CD4-positive, CD25-positive, alpha-beta regulatory T cell (primary cell): ENCODE results near the gene CRELD2. TPM values are rescaled to one million over a fixed set of nuclear protein-coding genes. Genes with fewer than 3 reads are reported as not detected.

ENCODE experiments used
- ATAC-seq, 2 donors: fragments of 150-1000 bp; cut with Tn5 transposase; one replicate each; pipeline ENCODE4 v1.10.0; 2021; ENCODE audit warnings: low read depth in 2 of 2, moderate number of reproducible peaks in 2 of 2, moderate library complexity in 1 of 2
- DNase-seq, 3 donors: peaks; one replicate each; pipeline versions ENCODE4 v3.0.0 to v3.0.0-alpha.2; 2012 to 2022; ENCODE audit warnings: mixed read lengths in 1 of 3
- H3K27ac ChIP-seq: one replicate; pipeline ENCODE4 v1.7.0; 2013; ENCODE audit warnings: mild to moderate bottlenecking, low read length; ENCODE audit not compliant: insufficient read depth, poor library complexity, severe bottlenecking
- H3K27me3 ChIP-seq: one replicate; pipeline ENCODE4 v1.7.0; 2013; ENCODE audit warnings: low read length; ENCODE audit not compliant: control insufficient read depth, insufficient read depth
- H3K36me3 ChIP-seq: one replicate; pipeline ENCODE4 v1.7.0; 2013; ENCODE audit warnings: mild to moderate bottlenecking, low read length, moderate library complexity; ENCODE audit not compliant: control insufficient read depth, insufficient read depth
- H3K4me1 ChIP-seq: 2 replicates; pipeline ENCODE4 v1.7.0; 2013; ENCODE audit warnings: mild to moderate bottlenecking, low read length; ENCODE audit not compliant: insufficient read depth, control insufficient read depth, poor library complexity, severe bottlenecking
- H3K4me3 ChIP-seq: one replicate; pipeline ENCODE4 v1.7.0; 2013; ENCODE audit warnings: low read depth, mild to moderate bottlenecking, low read length, moderate library complexity
- H3K9me3 ChIP-seq, 2 experiments: 1 replicate in 1 of 2; 2 replicates in 1 of 2; pipeline ENCODE4 v1.7.0; 2013; ENCODE audit warnings: low read length in 2 of 2, mild to moderate bottlenecking in 1 of 2, moderate library complexity in 1 of 2; ENCODE audit not compliant: control insufficient read depth in 2 of 2
- H3K27ac Mint-ChIP-seq, 3 donors: one replicate each; pipeline ENCODE4 v1.8.0; 2020 to 2022; ENCODE audit warnings: mild to moderate bottlenecking in 3 of 3, mixed read lengths in 3 of 3, moderate library complexity in 2 of 3
- H3K27me3 Mint-ChIP-seq: one replicate; pipeline ENCODE4 v1.8.0; 2022; ENCODE audit warnings: mild to moderate bottlenecking, mixed read lengths
- H3K36me3 Mint-ChIP-seq: one replicate; pipeline ENCODE4 v1.8.0; 2020; ENCODE audit warnings: mixed read lengths
- H3K4me1 Mint-ChIP-seq, 4 donors: one replicate each; pipeline ENCODE4 v1.8.0; 2020 to 2022; ENCODE audit warnings: mixed read lengths in 4 of 4, mild to moderate bottlenecking in 1 of 4
- H3K4me3 Mint-ChIP-seq, 4 donors: one replicate each; pipeline ENCODE4 v1.8.0; 2020 to 2022; ENCODE audit warnings: mild to moderate bottlenecking in 4 of 4, mixed read lengths in 4 of 4, moderate library complexity in 3 of 4
- H3K9me3 Mint-ChIP-seq, 7 donors: one replicate each; pipeline ENCODE4 v1.8.0; 2020 to 2022; ENCODE audit warnings: mixed read lengths in 7 of 7, mild to moderate bottlenecking in 3 of 7, moderate library complexity in 2 of 7
- polyA plus RNA-seq, 4 donors: library from polyadenylated mRNA; unstranded; fragments of 300-500 nt; fragmentation: Illumina TruSeq; gene quantifications; one replicate each; pipeline ENCODE4 v1.2.3, GENCODE V29; 2021
- total RNA-seq: library from RNA; stranded (reverse); gene quantifications from one replicate; pipeline ENCODE4 v1.2.3, GENCODE V29; 2022

The CRELD2 gene
- total and polyA plus RNA-seq, 5 donors from 2014 or later = 22.4 to 38.2 (median 37.8) TPM

- H3K36me3 ChIP-seq = peaks cover 59% of the 10 kb centered on the region
- peaks cover 17% of the 10 kb centered on the region for H3K4me1 ChIP-seq
- peaks cover 47% of the 10 kb centered on the region for H3K36me3 Mint-ChIP-seq
These were observed 33.8 kb upstream of the CRELD2 start for GRCh38 chr22:49884503-49885260.

GRCh38 chr22:49885281-49885680 is 33.2 kb upstream of the CRELD2 start:
- Mint-ChIP-seq H3K27ac (no peak overlapping the region), H3K36me3 (peaks cover 49% of the 10 kb centered on the region), H3K4me1 (peaks cover 17 to 27% (median 26%) of the 10 kb centered on the region in 4 donors), H3K9me3 (no peaks in the 10 kb centered on the region), H3K27me3 (no peaks in the 10 kb centered on the region), H3K4me3 (no peak overlapping the region)
- H3K36me3 ChIP-seq = peaks cover 59% of the 10 kb centered on the region
- no peak overlapping the region for H3K27ac ChIP-seq
- no peaks in the 10 kb centered on the region for H3K27me3 ChIP-seq
- DNase-seq (no peak), ATAC-seq (no peak)
- no peak overlapping the region for H3K4me3 ChIP-seq
- H3K9me3 ChIP-seq = no peaks in the 10 kb centered on the region
- peaks cover 15% of the 10 kb centered on the region for H3K4me1 ChIP-seq

More at GRCh38 chr22:49884503-49885260, 33.8 kb upstream of the CRELD2 start:
- ATAC-seq (no peak), DNase-seq (no peak)
- no peaks in the 10 kb centered on the region for H3K9me3 ChIP-seq
- no peak overlapping the region for H3K4me3 ChIP-seq
- Mint-ChIP-seq H3K27me3 (no peaks in the 10 kb centered on the region), H3K27ac (no peak overlapping the region), H3K4me3 (no peak overlapping the region), H3K9me3 (no peaks in the 10 kb centered on the region), H3K4me1 (peaks cover 21 to 32% (median 31%) of the 10 kb centered on the region in 4 donors)
- no peaks in the 10 kb centered on the region for H3K27me3 ChIP-seq
- no peak overlapping the region for H3K27ac ChIP-seq

- H3K36me3 ChIP-seq = peaks cover 62% of the 10 kb centered on the region
- peaks cover 13 to 24% (median 21%) of the 10 kb centered on the region in 4 donors for H3K4me1 Mint-ChIP-seq
These were observed 32.6 kb upstream of the CRELD2 start for GRCh38 chr22:49885881-49886280.

GRCh38 chr22:49886346-49887063 is 31.9 kb upstream of the CRELD2 start:
- no peaks in the 10 kb centered on the region for H3K27me3 ChIP-seq
- peaks cover 8% of the 10 kb centered on the region for H3K4me1 ChIP-seq
- Mint-ChIP-seq H3K9me3 (peaks cover 0 to 4% (median 0%) of the 10 kb centered on the region in 7 donors), H3K27ac (no peak overlapping the region), H3K4me1 (peaks cover 15 to 21% (median 19%) of the 10 kb centered on the region in 4 donors), H3K4me3 (no peak overlapping the region), H3K27me3 (no peaks in the 10 kb centered on the region), H3K36me3 (peaks cover 55% of the 10 kb centered on the region)
- no peak overlapping the region for H3K27ac ChIP-seq
- no peak for DNase-seq
- no peak overlapping the region for H3K4me3 ChIP-seq
- ATAC-seq = no peak
- no peaks in the 10 kb centered on the region for H3K9me3 ChIP-seq
- peaks cover 62% of the 10 kb centered on the region for H3K36me3 ChIP-seq

More at GRCh38 chr22:49885881-49886280, 32.6 kb upstream of the CRELD2 start:
- H3K27me3 ChIP-seq = no peaks in the 10 kb centered on the region
- peaks cover 49% of the 10 kb centered on the region for H3K36me3 Mint-ChIP-seq
- no peak overlapping the region for H3K27ac ChIP-seq
- no peak overlapping the region for H3K4me3 ChIP-seq
- no peaks in the 10 kb centered on the region for H3K9me3 ChIP-seq
- no peak for DNase-seq
- no peaks in the 10 kb centered on the region for H3K27me3 Mint-ChIP-seq
- no peak overlapping the region for H3K4me3 Mint-ChIP-seq
- peaks cover 11% of the 10 kb centered on the region for H3K4me1 ChIP-seq
- ATAC-seq = no peak
- no peak overlapping the region for H3K27ac Mint-ChIP-seq
- no peaks in the 10 kb centered on the region for H3K9me3 Mint-ChIP-seq

- Mint-ChIP-seq H3K9me3 (peaks cover 0 to 5% (median 0%) of the 10 kb centered on the region in 7 donors), H3K27ac (no peak overlapping the region), H3K27me3 (no peaks in the 10 kb centered on the region), H3K36me3 (peaks cover 57% of the 10 kb centered on the region), H3K4me1 (peaks cover 10 to 20% (median 16%) of the 10 kb centered on the region in 4 donors), H3K4me3 (peak overlapping the region in 1 of 4 donors; percentile 68)
- ATAC-seq = no peak
- no peak for DNase-seq
- no peaks in the 10 kb centered on the region for H3K9me3 ChIP-seq
- H3K27me3 ChIP-seq = no peaks in the 10 kb centered on the region
- peaks cover 2% of the 10 kb centered on the region for H3K4me1 ChIP-seq
- H3K36me3 ChIP-seq = peaks cover 62% of the 10 kb centered on the region
- no peak overlapping the region for H3K4me3 ChIP-seq
- H3K27ac ChIP-seq = no peak overlapping the region
These were observed 31.4 kb upstream of the CRELD2 start for GRCh38 chr22:49887064-49887451.

GRCh38 chr22:49887702-49888101 is 30.7 kb upstream of the CRELD2 start:
- H3K9me3 ChIP-seq = no peaks in the 10 kb centered on the region
- H3K9me3 Mint-ChIP-seq = peaks cover 0 to 5% (median 0%) of the 10 kb centered on the region in 7 donors
- no peaks in the 10 kb centered on the region for H3K27me3 Mint-ChIP-seq
- peaks cover 3 to 16% (median 12%) of the 10 kb centered on the region in 4 donors for H3K4me1 Mint-ChIP-seq
- H3K27ac Mint-ChIP-seq = no peak overlapping the region
- H3K4me3 Mint-ChIP-seq = no peak overlapping the region
- H3K4me3 ChIP-seq = no peak overlapping the region
- H3K36me3 ChIP-seq = peaks cover 62% of the 10 kb centered on the region
- H3K27me3 ChIP-seq = no peaks in the 10 kb centered on the region
- H3K4me1 ChIP-seq = no peaks in the 10 kb centered on the region
- ATAC-seq (no peak), DNase-seq (no peak)
- H3K27ac ChIP-seq = no peak overlapping the region
- H3K36me3 Mint-ChIP-seq = peaks cover 54% of the 10 kb centered on the region

GRCh38 chr22:49889071-49889470 is 29.4 kb upstream of the CRELD2 start:
- H3K9me3 Mint-ChIP-seq = peaks cover 0 to 5% (median 0%) of the 10 kb centered on the region in 7 donors
- peaks cover 49% of the 10 kb centered on the region for H3K36me3 ChIP-seq

More at GRCh38 chr22:49889071-49889470, 29.4 kb upstream of the CRELD2 start:
- H3K27me3 Mint-ChIP-seq = no peaks in the 10 kb centered on the region
- Histone ChIP-seq H3K9me3 (no peaks in the 10 kb centered on the region), H3K4me1 (no peaks in the 10 kb centered on the region), H3K27me3 (no peaks in the 10 kb centered on the region), H3K27ac (no peak overlapping the region), H3K4me3 (no peak overlapping the region)
- no peak overlapping the region for H3K4me3 Mint-ChIP-seq
- ATAC-seq (no peak), DNase-seq (no peak)
- H3K36me3 Mint-ChIP-seq = peaks cover 44% of the 10 kb centered on the region
- H3K27ac Mint-ChIP-seq = no peak overlapping the region
- H3K4me1 Mint-ChIP-seq = peaks cover 0 to 13% (median 6%) of the 10 kb centered on the region in 4 donors
